Measurements from ENCODE around the gene GALNT1.

Gene GALNT1

DNA sequence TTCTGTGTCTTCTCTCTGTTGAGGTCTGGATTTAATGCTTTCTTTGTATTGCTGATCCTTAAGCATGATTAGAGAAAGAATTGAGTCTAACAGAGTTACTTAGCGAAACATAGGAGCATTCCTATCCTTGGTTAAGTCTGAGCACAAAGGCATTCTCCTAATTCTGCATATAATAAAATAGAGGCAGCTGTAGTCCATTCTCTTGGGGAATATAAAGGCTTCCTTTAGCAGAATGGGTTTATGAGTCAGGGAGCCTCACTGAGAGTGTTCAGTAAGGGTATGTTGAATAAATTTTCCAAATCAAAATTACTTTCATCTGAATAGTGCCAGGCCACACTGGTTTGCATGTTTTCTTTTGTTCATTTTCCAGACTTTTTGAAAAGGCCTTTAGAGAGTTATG lies 101.5 kb downstream of the GALNT1 start:
- no peaks in the 10 kb centered on the region for H3K4me1 ChIP-seq (ENCODE audit: control insufficient read depth, insufficient read depth, low read length, poor library complexity, severe bottlenecking)
- no peak for DNase-seq
- H3K36me3 ChIP-seq (ENCODE audit: control insufficient read depth, insufficient read depth, low read length) = no peaks in the 10 kb centered on the region
- no peak overlapping the region for H3K4me3 ChIP-seq (ENCODE audit: insufficient read depth, low read depth, low read length, poor library complexity, severe bottlenecking)
- H3K9me3 ChIP-seq (ENCODE audit: control insufficient read depth, low read length) = no peaks in the 10 kb centered on the region
- no peaks in the 10 kb centered on the region for H3K27me3 ChIP-seq (replicated peaks; ENCODE audit: control insufficient read depth, insufficient read depth, low read length, poor library complexity, severe bottlenecking)
- H3K27ac ChIP-seq (ENCODE audit: insufficient read depth, low read length, poor library complexity, severe bottlenecking) = no peak overlapping the region

DNA sequence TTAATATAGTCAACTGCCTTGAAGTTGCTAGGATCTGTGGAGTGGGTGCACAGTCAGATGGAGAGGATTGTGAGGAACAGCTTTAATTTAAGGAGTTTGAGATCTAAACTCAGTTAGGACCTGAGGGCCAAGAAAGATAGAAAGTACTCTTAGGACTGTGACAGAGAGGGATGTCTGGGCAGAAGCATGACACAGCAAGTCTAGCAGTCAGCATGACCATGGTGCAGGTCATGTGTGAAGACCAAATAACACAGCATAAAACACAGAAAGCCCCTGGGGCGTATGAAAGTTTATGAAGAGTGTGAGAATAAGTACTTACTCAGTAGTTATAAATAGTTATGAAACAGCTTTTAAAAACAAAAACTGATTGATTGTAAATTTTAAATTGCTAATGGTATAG lies 107.2 kb downstream of the GALNT1 start:
- Histone ChIP-seq H3K4me1 (ENCODE audit: control insufficient read depth, insufficient read depth, low read length, poor library complexity, severe bottlenecking) (no peaks in the 10 kb centered on the region), H3K4me3 (ENCODE audit: insufficient read depth, low read depth, low read length, poor library complexity, severe bottlenecking) (no peak overlapping the region), H3K36me3 (ENCODE audit: control insufficient read depth, insufficient read depth, low read length) (no peaks in the 10 kb centered on the region), H3K9me3 (ENCODE audit: control insufficient read depth, low read length) (no peaks in the 10 kb centered on the region), H3K27me3 (replicated peaks; ENCODE audit: control insufficient read depth, insufficient read depth, low read length, poor library complexity, severe bottlenecking) (no peaks in the 10 kb centered on the region), H3K27ac (ENCODE audit: insufficient read depth, low read length, poor library complexity, severe bottlenecking) (no peak overlapping the region)
- no peak for DNase-seq

DNA sequence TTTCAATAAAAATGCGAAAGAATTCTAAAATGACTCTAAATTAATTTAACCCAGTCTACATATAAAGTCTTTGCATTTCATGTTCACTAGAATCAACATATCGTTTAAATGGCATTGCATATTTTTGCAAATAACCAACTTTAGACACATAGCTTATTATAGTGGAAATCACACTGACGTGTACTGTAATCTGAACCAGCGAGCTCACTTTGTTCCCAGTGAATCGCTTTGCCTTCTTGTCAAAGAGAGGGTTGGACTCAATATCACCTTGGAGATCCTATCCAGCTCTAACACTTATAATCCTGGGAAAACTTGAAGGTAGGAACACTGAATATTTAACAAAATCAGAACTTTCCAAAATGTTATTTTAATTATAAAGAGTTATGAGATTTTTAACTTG lies 108.2 kb downstream of the GALNT1 start:
- Histone ChIP-seq H3K9me3 (ENCODE audit: control insufficient read depth, low read length) (no peaks in the 10 kb centered on the region), H3K4me1 (ENCODE audit: control insufficient read depth, insufficient read depth, low read length, poor library complexity, severe bottlenecking) (no peaks in the 10 kb centered on the region), H3K36me3 (ENCODE audit: control insufficient read depth, insufficient read depth, low read length) (no peaks in the 10 kb centered on the region), H3K27ac (ENCODE audit: insufficient read depth, low read length, poor library complexity, severe bottlenecking) (no peak overlapping the region), H3K27me3 (replicated peaks; ENCODE audit: control insufficient read depth, insufficient read depth, low read length, poor library complexity, severe bottlenecking) (no peaks in the 10 kb centered on the region), H3K4me3 (ENCODE audit: insufficient read depth, low read depth, low read length, poor library complexity, severe bottlenecking) (no peak overlapping the region)
- no peak for DNase-seq

DNA sequence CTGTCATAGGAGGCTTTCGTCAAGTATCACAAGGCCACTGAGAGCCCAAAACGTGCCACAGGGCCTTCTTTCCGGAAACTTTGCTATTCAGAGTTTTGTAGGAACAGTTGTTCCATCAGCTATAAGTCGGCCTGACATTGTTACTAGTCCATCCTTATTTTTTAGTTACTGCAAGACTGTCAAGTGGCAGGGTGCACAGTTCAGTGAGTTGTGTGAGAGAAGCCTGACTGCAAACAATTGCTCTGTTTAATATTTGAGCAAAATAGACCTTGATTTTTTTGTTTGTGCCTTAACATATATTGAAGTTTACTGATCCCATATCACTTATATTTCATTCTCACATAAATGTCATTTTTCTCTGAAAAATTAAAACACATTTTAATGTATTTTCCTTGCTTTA lies 110.1 kb downstream of the GALNT1 start:
- Histone ChIP-seq H3K4me1 (ENCODE audit: control insufficient read depth, insufficient read depth, low read length, poor library complexity, severe bottlenecking) (no peaks in the 10 kb centered on the region), H3K36me3 (ENCODE audit: control insufficient read depth, insufficient read depth, low read length) (no peaks in the 10 kb centered on the region), H3K27me3 (replicated peaks; ENCODE audit: control insufficient read depth, insufficient read depth, low read length, poor library complexity, severe bottlenecking) (no peaks in the 10 kb centered on the region), H3K9me3 (ENCODE audit: control insufficient read depth, low read length) (no peaks in the 10 kb centered on the region), H3K4me3 (ENCODE audit: insufficient read depth, low read depth, low read length, poor library complexity, severe bottlenecking) (no peak overlapping the region), H3K27ac (ENCODE audit: insufficient read depth, low read length, poor library complexity, severe bottlenecking) (no peak overlapping the region)
- no peak for DNase-seq

DNA sequence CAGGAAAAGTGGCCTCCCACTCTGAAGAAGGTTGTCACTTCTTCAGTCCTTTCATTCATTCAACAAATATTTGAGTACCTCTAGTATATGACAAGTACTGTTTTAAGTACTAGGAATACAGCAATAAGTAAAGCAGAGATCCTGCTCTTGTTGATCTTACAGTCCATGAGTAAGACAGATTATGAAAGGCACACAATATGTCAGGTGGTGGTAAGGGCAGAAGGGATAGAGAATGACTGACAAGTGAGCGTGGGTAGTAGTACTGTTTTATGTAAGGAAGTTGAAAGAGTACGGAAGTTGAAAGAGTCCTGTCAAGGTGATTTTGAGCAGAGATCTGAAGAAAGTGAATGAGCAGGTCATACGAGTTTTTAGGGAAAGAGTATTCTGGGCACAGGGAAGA lies 111.3 kb downstream of the GALNT1 start:
- Histone ChIP-seq H3K27ac (ENCODE audit: insufficient read depth, low read length, poor library complexity, severe bottlenecking) (no peak overlapping the region), H3K36me3 (ENCODE audit: control insufficient read depth, insufficient read depth, low read length) (no peaks in the 10 kb centered on the region), H3K4me3 (ENCODE audit: insufficient read depth, low read depth, low read length, poor library complexity, severe bottlenecking) (no peak overlapping the region), H3K9me3 (ENCODE audit: control insufficient read depth, low read length) (no peaks in the 10 kb centered on the region), H3K4me1 (ENCODE audit: control insufficient read depth, insufficient read depth, low read length, poor library complexity, severe bottlenecking) (no peaks in the 10 kb centered on the region), H3K27me3 (replicated peaks; ENCODE audit: control insufficient read depth, insufficient read depth, low read length, poor library complexity, severe bottlenecking) (no peaks in the 10 kb centered on the region)
- no peak for DNase-seq

DNA sequence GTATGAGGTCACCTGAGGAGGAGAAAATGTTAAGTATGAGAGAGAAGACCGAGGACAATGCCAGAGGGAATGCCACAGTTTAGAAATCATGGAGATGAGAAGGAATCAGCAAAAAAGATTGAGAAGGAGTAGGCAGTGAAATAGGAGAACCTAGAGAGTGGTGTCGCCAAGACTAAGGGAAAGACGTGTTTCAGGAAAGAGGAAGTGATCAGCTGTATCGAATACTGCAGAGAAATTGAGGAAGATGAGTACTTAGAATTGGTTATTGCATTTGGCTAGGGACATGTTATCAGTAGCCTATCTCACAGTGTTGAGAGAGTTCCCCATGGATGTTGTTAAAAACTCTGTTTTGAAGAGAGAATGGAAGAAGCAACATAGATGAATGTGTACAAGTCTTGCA lies 112.3 kb downstream of the GALNT1 start:
- no peak overlapping the region for H3K4me3 ChIP-seq (ENCODE audit: insufficient read depth, low read depth, low read length, poor library complexity, severe bottlenecking)
- DNase-seq = no peak
- no peak overlapping the region for H3K27ac ChIP-seq (ENCODE audit: insufficient read depth, low read length, poor library complexity, severe bottlenecking)
- H3K4me1 ChIP-seq (ENCODE audit: control insufficient read depth, insufficient read depth, low read length, poor library complexity, severe bottlenecking) = no peaks in the 10 kb centered on the region
- no peaks in the 10 kb centered on the region for H3K9me3 ChIP-seq (ENCODE audit: control insufficient read depth, low read length)
- no peaks in the 10 kb centered on the region for H3K36me3 ChIP-seq (ENCODE audit: control insufficient read depth, insufficient read depth, low read length)
- H3K27me3 ChIP-seq (replicated peaks; ENCODE audit: control insufficient read depth, insufficient read depth, low read length, poor library complexity, severe bottlenecking) = no peaks in the 10 kb centered on the region

DNA sequence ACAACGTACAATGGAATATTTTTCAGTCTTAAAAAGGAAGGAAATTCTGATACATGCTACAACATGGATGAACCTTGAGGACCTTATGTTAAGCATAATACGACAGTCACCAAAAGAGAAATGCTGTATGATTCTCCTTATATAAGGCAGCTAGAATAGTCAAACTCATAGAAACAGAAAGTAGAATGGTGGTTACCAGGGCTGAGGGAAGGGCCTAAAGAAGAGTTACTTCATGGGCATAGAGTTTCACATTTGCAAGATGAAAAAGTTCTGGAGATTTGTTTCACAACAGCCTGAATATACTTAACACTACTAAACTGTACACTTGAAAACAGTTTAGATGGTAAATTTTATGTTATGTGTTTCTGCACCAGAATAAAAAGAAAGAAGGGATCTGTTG lies 113.3 kb downstream of the GALNT1 start:
- DNase-seq = no peak
- no peak overlapping the region for H3K4me3 ChIP-seq (ENCODE audit: insufficient read depth, low read depth, low read length, poor library complexity, severe bottlenecking)
- H3K27me3 ChIP-seq (replicated peaks; ENCODE audit: control insufficient read depth, insufficient read depth, low read length, poor library complexity, severe bottlenecking) = no peaks in the 10 kb centered on the region
- H3K27ac ChIP-seq (ENCODE audit: insufficient read depth, low read length, poor library complexity, severe bottlenecking) = no peak overlapping the region
- H3K4me1 ChIP-seq (ENCODE audit: control insufficient read depth, insufficient read depth, low read length, poor library complexity, severe bottlenecking) = no peaks in the 10 kb centered on the region
- no peaks in the 10 kb centered on the region for H3K9me3 ChIP-seq (ENCODE audit: control insufficient read depth, low read length)
- H3K36me3 ChIP-seq (ENCODE audit: control insufficient read depth, insufficient read depth, low read length) = no peaks in the 10 kb centered on the region

DNA sequence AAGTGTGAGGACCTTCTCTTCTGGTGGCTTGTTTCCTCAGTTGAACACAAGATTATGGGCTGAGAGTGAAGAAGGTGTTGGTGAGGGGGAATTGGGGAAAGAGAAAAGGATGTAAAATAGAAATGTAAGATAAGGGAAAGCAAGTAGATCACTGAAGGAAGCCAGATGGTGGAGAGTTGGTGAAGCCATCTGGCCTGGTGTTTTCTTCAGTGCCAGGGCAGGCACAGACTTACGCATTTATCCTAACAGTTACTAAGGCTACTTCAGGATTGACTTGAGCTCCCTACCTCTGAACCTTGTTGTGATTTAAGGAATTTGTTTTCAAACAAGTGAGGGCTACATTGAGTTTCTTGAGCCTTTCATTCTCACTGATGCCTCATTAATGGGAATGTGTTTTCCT lies 113.8 kb downstream of the GALNT1 start:
- Histone ChIP-seq H3K4me1 (ENCODE audit: control insufficient read depth, insufficient read depth, low read length, poor library complexity, severe bottlenecking) (no peaks in the 10 kb centered on the region), H3K9me3 (ENCODE audit: control insufficient read depth, low read length) (no peaks in the 10 kb centered on the region), H3K36me3 (ENCODE audit: control insufficient read depth, insufficient read depth, low read length) (no peaks in the 10 kb centered on the region), H3K4me3 (ENCODE audit: insufficient read depth, low read depth, low read length, poor library complexity, severe bottlenecking) (no peak overlapping the region), H3K27ac (ENCODE audit: insufficient read depth, low read length, poor library complexity, severe bottlenecking) (no peak overlapping the region), H3K27me3 (replicated peaks; ENCODE audit: control insufficient read depth, insufficient read depth, low read length, poor library complexity, severe bottlenecking) (no peaks in the 10 kb centered on the region)
- no peak for DNase-seq

DNA sequence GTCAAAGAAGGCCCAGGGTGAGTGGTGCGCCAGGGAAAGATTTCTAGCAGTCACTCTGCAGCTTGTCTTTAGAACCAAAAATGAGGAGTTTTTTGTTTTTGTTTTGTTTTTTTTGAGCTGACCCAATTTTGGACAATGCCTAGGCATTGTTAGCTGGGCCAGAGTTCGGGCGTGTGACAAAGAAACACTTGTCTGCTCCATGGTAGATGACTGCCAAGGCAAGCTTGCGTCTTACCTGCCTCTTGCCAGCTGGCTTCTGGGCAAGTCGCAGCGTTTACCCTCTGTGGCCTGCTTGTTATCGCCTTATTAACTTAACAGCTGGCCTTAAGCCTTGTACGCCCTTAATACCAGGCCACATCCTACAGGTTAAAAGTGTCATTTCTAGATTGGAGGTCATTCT lies 114.3 kb downstream of the GALNT1 start:
- Histone ChIP-seq H3K4me3 (ENCODE audit: insufficient read depth, low read depth, low read length, poor library complexity, severe bottlenecking) (no peak overlapping the region), H3K27me3 (replicated peaks; ENCODE audit: control insufficient read depth, insufficient read depth, low read length, poor library complexity, severe bottlenecking) (no peaks in the 10 kb centered on the region), H3K27ac (ENCODE audit: insufficient read depth, low read length, poor library complexity, severe bottlenecking) (no peak overlapping the region), H3K36me3 (ENCODE audit: control insufficient read depth, insufficient read depth, low read length) (no peaks in the 10 kb centered on the region), H3K4me1 (ENCODE audit: control insufficient read depth, insufficient read depth, low read length, poor library complexity, severe bottlenecking) (no peaks in the 10 kb centered on the region), H3K9me3 (ENCODE audit: control insufficient read depth, low read length) (no peaks in the 10 kb centered on the region)
- DNase-seq = no peak

DNA sequence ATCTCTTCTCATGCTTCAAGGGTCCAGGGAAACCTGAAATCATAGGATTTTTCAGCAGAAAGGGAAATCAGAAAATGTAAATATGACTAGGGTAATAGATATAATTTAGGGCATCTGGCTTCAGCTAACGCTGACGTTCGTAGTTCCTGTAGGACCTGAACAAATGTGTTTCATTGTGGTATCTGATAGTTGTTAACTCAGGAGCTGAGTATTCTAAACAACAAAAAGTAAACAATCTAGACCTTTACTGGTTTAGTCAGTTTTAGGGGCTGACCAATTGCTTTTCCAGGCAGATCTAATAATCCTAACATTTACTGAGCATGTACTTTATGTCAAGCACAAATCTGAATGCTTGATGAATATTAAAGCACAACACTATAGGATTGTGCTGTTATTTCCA lies 114.8 kb downstream of the GALNT1 start:
- no peak overlapping the region for H3K27ac ChIP-seq (ENCODE audit: insufficient read depth, low read length, poor library complexity, severe bottlenecking)
- H3K9me3 ChIP-seq (ENCODE audit: control insufficient read depth, low read length) = no peaks in the 10 kb centered on the region
- no peak for DNase-seq
- H3K4me1 ChIP-seq (ENCODE audit: control insufficient read depth, insufficient read depth, low read length, poor library complexity, severe bottlenecking) = no peaks in the 10 kb centered on the region
- no peaks in the 10 kb centered on the region for H3K36me3 ChIP-seq (ENCODE audit: control insufficient read depth, insufficient read depth, low read length)
- H3K4me3 ChIP-seq (ENCODE audit: insufficient read depth, low read depth, low read length, poor library complexity, severe bottlenecking) = no peak overlapping the region
- no peaks in the 10 kb centered on the region for H3K27me3 ChIP-seq (replicated peaks; ENCODE audit: control insufficient read depth, insufficient read depth, low read length, poor library complexity, severe bottlenecking)

DNA sequence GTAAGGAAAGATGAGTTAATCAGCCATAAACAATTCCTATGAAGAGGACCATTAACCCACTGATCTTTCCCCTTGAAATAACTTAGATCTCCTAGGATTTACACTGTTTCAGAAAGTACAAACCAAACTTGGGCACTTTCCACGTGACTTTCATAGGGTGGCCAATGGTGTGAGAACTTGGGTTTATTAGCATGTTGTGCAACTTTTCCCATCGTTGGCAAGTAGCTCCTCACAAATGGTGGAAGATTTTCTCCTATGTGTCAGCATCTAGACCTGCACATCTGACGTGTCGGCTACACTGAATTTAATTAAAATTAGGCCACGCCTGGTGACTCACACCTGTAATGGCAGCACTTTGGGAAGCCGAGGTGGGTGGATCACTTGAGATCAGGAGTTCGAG lies 116.3 kb downstream of the GALNT1 start:
- no peak for DNase-seq
- Histone ChIP-seq H3K36me3 (ENCODE audit: control insufficient read depth, insufficient read depth, low read length) (no peaks in the 10 kb centered on the region), H3K27ac (ENCODE audit: insufficient read depth, low read length, poor library complexity, severe bottlenecking) (no peak overlapping the region)

More for the DNA sequence above, 116.3 kb downstream of the GALNT1 start:
- Histone ChIP-seq H3K9me3 (ENCODE audit: control insufficient read depth, low read length) (no peaks in the 10 kb centered on the region), H3K27me3 (replicated peaks; ENCODE audit: control insufficient read depth, insufficient read depth, low read length, poor library complexity, severe bottlenecking) (no peaks in the 10 kb centered on the region), H3K4me1 (ENCODE audit: control insufficient read depth, insufficient read depth, low read length, poor library complexity, severe bottlenecking) (no peaks in the 10 kb centered on the region), H3K4me3 (ENCODE audit: insufficient read depth, low read depth, low read length, poor library complexity, severe bottlenecking) (no peak overlapping the region)
